Stimulated activated CD4-positive, alpha-beta T cell treated with anti-CD3 and anti-CD28 coated beads, Interleukin-12 subunit alpha, Interleukin-12 subunit beta, amount 100 ng/mL, for 24 hours (primary cell): Measurements from ENCODE around the gene MAPKAP1.

Source experiments
- DNase-seq, 2 experiments: peaks; one replicate each; pipeline ENCODE4 v3.0.0-alpha.2; 2020; ENCODE audit warnings: low read depth in 2 of 2

The MAPKAP1 gene

GRCh38 chr9:125484350-125485282 is 222.4 kb downstream of the MAPKAP1 start:
- no peak for DNase-seq

GRCh38 chr9:125483697-125484096 is 223.3 kb downstream of the MAPKAP1 start:
- DNase-seq, result no peak

DNA sequence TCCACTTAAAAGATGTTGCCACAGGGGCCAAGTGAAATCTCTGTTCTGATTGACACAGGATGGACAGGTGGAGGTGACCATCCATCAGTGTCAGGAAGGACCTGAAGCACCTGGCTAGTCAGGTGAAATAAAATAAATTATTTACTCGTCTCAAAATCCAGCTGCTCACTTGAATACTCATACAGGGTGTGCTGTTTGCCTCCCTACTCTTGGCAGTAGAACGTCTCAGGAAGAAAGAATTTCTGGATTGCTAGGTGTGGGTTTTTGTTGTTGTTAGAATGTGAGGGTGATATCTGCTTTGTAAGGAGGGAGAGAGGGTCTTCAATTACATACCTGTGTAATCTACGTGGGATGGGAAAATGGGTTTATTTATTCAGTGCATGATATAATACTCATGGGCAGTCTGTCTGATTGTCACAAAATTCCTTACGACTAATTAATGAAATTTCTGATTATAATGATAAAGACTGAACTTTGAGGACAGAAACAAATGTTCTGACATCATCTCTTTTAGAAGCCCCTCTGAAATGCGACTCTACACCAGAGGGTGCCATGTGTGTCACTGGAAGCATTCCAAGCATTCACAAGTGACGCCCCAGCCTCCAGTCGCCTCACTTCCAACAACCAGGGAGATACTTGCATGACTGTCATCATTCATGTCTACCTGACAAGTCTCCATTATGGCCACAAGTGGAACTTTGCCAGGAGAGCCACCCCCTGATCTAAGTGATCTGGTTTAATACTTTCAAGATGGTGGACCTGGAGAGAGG is 227.0 kb downstream of the MAPKAP1 start:
- no peak for DNase-seq

GRCh38 chr9:125477089-125477544 is 229.9 kb downstream of the MAPKAP1 start:
- DNase-seq, result no peak

DNA sequence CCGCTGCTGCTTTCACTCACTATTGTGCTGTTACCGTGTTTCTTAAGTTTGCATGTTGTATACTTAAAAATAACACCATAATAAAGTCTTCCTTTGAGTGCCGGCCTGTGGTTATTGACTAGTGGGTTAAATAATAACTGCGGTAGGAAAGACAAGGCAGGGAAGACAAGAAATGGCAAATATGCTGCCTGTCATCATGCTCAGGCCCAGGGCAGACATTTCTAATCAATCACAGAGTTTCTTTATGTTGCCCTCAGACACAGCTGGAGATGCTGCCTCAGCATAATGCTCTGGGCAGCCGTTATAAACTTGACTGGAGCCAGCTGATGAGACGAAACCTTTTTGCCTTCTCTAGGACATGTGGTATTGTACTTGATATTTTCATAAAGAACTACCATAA is 230.4 kb downstream of the MAPKAP1 start:
- DNase-seq, result no peak

DNA sequence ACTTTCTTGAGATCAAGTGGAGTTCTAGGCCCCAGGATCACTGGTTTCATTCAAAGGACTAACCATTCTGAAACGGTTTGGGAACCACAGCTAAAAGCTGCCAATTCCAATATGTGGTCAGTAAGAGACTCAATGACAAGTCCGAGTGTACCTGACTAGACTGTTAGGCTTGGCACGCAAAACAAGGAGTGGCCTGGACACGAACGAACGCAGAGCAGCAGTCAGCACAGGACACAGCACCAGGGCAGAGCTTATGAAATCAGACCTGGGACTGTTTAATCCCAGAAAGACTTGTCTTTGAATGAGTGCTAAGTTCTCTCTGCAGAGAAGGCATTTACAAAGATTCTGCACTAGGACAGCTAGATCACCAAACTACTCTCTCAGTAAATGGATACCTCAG is 231.6 kb downstream of the MAPKAP1 start:
- DNase-seq, result no peak

DNA sequence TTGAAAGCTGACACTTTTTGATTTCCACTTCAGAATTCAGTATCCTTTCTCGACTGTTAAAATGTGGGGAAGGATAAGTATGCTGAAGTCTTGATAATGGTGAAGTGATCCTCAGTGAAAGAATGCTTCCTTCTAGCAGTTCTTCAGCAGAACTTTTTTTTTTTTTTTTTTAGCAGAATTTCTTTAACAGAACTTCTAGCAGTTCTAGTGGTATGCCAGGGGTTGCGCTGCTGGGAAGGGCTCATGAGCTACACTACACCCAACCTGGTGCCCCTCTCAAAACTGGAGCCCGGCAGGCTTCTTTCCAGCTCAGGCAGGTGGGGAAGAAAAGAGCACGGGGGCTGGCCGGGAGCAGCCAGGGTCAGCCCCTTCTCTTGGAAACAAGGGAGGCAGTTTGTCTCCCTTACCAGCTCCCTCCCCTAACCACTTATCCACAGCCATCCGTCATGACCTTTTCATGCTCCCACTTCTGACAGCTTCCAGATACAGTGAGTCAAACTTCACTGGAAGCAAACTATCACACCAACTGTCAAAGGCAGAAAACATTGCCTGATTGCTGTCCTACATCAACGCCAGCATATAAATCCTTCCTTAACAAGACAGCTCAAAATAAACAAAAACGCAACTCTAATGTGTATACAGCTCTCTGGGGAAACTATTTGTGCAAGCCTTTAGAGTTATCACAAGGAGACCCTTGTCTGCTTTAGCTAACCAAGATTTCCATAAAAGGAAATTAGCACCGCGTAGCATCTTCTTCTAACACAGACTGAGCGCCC is 233.9 kb downstream of the MAPKAP1 start:
- DNase-seq, result no peak

DNA sequence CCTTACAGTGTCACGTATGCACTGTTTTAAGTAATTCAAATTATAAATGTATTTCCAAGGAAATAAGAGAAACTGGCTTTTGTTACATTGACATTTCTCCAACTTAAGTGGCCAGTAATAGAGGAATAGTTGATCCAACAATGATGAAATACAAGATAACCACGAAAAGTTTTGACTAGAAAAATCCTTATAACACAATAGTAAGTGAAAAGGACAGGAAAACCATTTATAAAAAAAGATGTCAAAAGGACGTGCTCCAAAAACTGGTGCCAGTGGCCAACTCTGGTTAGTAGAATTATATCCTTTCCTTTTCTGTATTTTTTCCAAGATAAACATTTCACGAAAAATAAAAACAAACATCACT is 234.5 kb downstream of the MAPKAP1 start:
- DNase-seq, result no peak

DNA sequence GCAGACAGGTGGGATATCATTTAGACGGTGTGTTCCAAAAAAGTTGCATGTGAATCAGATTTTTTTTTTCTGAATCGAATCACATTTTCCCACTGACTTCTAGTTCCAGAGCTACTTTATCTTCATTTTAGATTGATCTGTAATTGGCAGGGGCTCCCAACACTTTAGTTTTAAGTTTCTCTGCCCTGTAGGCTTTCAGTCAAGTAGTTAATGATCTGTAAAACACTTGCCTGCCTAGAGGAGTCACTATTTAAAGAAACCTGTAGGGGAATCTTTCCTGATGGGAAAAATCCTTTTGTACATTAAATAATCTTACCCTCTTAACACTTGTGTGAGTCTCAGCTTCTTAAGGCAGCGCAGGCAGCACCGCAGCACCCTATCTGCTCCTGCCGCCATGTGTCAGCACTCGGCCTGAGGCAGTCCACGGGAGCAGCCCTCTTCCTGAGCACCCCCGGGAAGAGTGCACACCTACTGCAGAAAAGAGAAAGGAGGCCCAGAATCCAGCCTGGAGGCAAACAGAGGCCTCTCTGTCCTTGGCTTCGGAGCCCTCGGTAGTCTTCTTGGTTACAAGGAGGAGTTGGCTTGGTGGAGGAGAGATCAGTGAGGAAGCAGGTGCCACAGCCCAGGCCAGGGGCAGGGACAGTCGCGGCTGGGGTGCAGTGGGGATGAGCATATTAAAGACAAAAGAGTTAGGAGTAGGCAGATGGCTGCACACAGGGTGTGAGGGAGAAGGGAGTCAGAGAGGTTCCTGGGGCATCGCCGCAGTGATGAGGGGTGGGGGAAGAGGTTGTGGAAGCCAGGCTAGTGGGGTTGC is 236.0 kb downstream of the MAPKAP1 start:
- no peak for DNase-seq

GRCh38 chr9:125470189-125470588 is 236.8 kb downstream of the MAPKAP1 start:
- DNase-seq, result no peak

- no peak for DNase-seq
Observed at GRCh38 chr9:125468646-125469045, 238.4 kb downstream of the MAPKAP1 start.

DNA sequence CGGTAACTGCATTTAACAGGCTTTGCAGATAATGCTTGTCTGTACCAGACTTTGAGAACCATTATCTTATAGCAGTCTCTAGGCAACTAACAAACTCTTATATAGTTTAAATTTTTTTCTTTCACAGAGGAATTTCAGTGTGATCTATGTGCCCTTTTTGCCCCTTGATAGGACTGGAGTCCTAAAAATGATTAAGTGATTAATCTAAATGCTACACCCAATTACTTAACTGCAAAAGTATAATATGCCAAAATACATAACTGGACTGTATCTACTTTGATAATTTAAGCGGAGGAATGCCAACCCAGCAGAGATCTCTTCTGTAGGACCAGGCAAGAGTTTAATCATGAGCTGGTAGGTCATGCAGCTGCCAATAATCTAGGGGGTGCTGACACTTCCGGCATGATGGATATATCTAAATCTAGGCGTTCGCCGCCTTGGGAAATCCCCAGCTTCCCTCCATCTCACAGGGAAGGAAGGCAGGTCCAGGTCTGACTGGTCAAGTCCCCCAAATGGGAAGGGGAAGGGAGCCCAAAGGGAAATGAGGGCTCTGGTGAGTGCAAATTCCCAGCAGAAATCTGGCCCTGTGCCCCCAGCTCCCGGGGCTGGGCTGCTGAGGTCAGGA is 239.8 kb downstream of the MAPKAP1 start:
- no peak for DNase-seq

DNA sequence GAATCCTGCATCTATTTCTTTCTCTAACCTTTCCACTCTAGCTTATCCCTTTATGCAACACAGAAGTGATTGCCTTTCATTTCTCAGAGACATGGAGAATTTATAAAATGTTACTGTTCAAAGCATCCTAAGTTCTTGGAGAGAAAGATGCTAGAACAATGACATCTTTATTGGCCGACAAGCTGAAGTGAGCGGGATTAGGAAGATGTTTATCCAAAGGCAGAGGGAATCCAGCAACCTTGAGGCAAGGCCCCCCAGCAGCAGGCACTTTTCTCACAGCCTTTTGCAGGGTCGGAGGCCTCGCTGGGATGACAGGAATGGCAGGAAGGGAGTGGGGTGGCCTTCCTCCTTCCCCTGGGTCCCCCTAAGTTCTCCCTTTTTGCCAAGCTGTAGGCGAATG is 240.6 kb downstream of the MAPKAP1 start:
- no peak for DNase-seq

DNA sequence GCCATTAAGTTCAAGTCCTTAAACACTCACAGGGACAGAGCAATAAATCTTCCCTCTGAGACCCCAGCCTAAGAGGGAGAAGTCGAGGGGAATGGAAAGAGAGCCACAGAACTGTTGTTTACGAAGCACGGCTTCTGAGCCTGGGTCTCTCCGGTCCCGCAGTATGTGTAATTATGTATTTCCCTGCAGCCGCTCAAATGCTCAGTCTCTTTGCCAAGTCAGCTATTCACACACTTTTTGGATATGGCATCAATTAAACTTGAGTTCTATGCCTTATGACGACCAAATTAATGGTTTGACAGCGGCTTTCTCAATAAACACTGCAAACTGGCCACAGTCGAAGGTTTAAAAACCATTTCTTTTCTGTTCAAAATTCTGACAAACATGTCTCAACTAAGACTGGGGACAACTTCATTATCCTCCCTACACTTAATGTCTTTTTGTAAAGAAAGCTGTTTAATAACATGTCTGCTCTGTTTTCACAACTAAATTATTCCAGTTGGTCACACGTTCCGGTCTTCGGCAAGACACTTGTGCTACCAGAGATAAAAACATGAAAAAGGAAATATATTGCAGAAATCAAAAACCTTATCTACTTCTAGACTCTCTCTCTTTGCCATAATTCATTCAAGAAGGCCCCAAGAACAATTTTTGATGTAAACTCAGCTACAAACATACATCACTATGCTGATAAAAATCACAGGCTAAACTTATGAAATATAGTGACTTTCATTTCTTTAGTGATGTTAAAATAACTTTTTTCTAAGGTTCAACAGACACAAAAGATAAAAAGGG is 242.2 kb downstream of the MAPKAP1 start:
- no peak for DNase-seq

DNA sequence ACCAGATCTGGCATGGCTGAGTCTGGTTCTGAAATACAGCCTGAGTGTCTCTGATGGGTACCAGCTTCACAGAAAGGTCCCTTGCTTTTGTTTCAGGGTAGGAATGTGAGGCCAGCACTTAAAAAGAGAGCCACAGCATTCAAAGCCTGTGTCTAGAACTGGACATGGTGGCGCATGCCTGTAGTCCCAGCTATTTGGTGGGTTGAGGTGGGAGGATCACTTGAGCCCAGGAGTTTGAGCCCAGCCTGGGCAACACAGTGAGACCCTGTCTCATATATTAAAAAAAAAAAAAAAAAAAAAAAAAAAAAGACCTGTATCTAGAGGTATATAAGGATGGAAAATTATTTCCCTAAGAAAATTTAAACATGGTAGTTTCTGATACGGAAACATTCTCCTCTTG is 243.1 kb downstream of the MAPKAP1 start:
- DNase-seq, result no peak

- no peak for DNase-seq
Observed at GRCh38 chr9:125462861-125463291, 244.1 kb downstream of the MAPKAP1 start.

DNA sequence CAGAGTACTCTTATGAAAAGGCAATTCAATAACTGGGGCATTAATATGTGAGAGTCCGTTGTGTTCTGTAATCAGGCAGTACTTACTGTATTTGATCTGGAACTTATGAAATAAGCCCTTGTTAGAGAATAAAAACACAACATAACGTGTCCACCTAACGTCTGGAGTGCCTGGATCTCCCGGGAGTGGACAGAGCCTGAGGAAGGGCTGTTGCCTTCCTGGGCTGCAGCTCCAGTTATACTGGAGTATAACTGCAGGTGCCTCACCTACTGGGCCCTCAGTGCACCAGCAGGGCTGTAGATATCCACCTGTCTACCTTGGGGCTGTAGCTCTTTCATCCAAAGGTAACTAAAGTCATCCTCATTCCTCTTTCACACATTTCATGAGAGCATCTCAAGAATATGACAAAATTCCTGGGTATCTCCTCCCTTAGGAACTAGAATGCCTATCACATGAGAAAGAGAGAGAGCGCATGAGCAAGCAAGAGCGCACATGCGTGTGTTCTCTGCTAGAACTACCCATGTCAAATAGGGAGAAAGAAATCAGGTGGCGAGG is 245.3 kb downstream of the MAPKAP1 start:
- no peak for DNase-seq

GRCh38 chr9:125460883-125461635 is 245.9 kb downstream of the MAPKAP1 start:
- no peak for DNase-seq

- DNase-seq, result no peak
Observed at GRCh38 chr9:125460346-125460745, 246.7 kb downstream of the MAPKAP1 start.
